HCT116 (cell line): ENCODE data around the gene SPATA19. TPM values are rescaled to one million over a fixed set of nuclear protein-coding genes. Genes with fewer than 3 reads are reported as not detected.

ENCODE experiments used
- ATAC-seq: fragments of 200-7000 bp; cut with Tn5 transposase; 2 replicates; pipeline ENCODE4 v1.9.1; 2020; ENCODE audit warnings: mild to moderate bottlenecking, moderate library complexity
- BruUV-seq: library from RNA; stranded (reverse); fragments of 400-500 nt; replicated peaks from 2 replicates; lab custom pipeline; 2021; lab: Mats Ljungman, UMichigan
- CTCF ChIA-PET: fragments of 300-600 bp; sonication (Branson Sonifier 250); formaldehyde crosslinking; loops from one replicate; lab custom pipeline; 2021; ENCODE audit warnings: antibody characterized with exemption; lab: Charles Lee
- POLR2A ChIA-PET: fragments of 300-600, 350-600 bp; sonication (Branson Sonifier 250); formaldehyde crosslinking; loops from one replicate; lab custom pipeline; 2021; ENCODE audit warnings: antibody characterized with exemption; lab: Charles Lee
- RAD21 ChIA-PET, 2 experiments: fragments of 300-600 bp; sonication (Branson Sonifier 250); formaldehyde crosslinking; loops; one replicate each; lab custom pipeline; 2023; ENCODE audit warnings: low total read pairs in 2 of 2; ENCODE audit not compliant: uncharacterized antibody in 2 of 2, unreplicated experiment in 2 of 2, low non-redundant PET in 1 of 2; lab: Charles Lee
- DNase-seq: peaks from one replicate; pipeline ENCODE4 v3.0.0-alpha.2; 2010; ENCODE audit warnings: low read depth, low spot score
- H2AFZ ChIP-seq: fragments of 200-600 bp; shearing (Covaris generic), sonication (generic); 2 replicates; pipeline ENCODE4 v1.6.1; 2017; ENCODE audit warnings: low read depth, mixed run types, mixed read lengths, antibody characterized with exemption, low read length; ENCODE audit not compliant: poor library complexity, severe bottlenecking
- H3K27ac ChIP-seq: 2 replicates; pipeline ENCODE4 v1.5.1; 2012; ENCODE audit warnings: low read depth, low read length
- H3K27me3 ChIP-seq: fragments of 200-600 bp; sonication (generic); 2 replicates; pipeline ENCODE4 v1.6.1; 2016; ENCODE audit warnings: mixed run types, low read length, mixed read lengths; ENCODE audit not compliant: insufficient read depth
- H3K36me3 ChIP-seq, 2 experiments: fragments of 200-500 bp in 1 of 2; fragments of 200-600 bp in 1 of 2; sonication (Bioruptor generic) in 1 of 2; sonication (generic) in 1 of 2; 2 replicates each; pipeline versions ENCODE4 v1.5.1 to v1.6.1; 2014 to 2016; ENCODE audit warnings: low read length in 2 of 2, inconsistent platforms in 1 of 2, mixed read lengths in 1 of 2, mixed run types in 1 of 2; ENCODE audit not compliant: insufficient read depth in 2 of 2, control insufficient read depth in 1 of 2
- H3K4me1 ChIP-seq, 2 experiments: fragments of 200-600 bp in 1 of 2; sonication (generic) in 1 of 2; 2 replicates each; pipeline versions ENCODE4 v1.5.1 to v1.6.1; 2012 to 2017; ENCODE audit warnings: low read length in 2 of 2, inconsistent platforms in 1 of 2, mild to moderate bottlenecking in 1 of 2, mixed read lengths in 1 of 2, mixed run types in 1 of 2, moderate library complexity in 1 of 2; ENCODE audit not compliant: insufficient read depth in 2 of 2, control insufficient read depth in 1 of 2
- H3K4me2 ChIP-seq: fragments of 200-600 bp; sonication (generic); 2 replicates; pipeline ENCODE4 v1.6.1; 2017; ENCODE audit warnings: mixed run types, low read length, mixed read lengths
- H3K4me3 ChIP-seq, 2 experiments: fragments of 200-600 bp in 1 of 2; sonication (generic) in 1 of 2; replicated peaks in 1 of 2; 2 replicates each; pipeline ENCODE4 v1.5.1; 2011 to 2016; ENCODE audit warnings: low read length in 2 of 2, control low read depth in 1 of 2, low read depth in 1 of 2, mild to moderate bottlenecking in 1 of 2, mixed read lengths in 1 of 2, mixed run types in 1 of 2
- H3K79me2 ChIP-seq: fragments of 200-600 bp; sonication (generic); 2 replicates; pipeline ENCODE4 v1.6.1; 2017; ENCODE audit warnings: mild to moderate bottlenecking, mixed run types, low read length, moderate library complexity, mixed read lengths; ENCODE audit not compliant: insufficient read depth
- H3K9ac ChIP-seq: fragments of 200-600 bp; sonication (generic); 2 replicates; pipeline ENCODE4 v1.6.1; 2016; ENCODE audit warnings: low read length, mixed read lengths
- H3K9me2 ChIP-seq: fragments of 200-600 bp; sonication (generic), shearing (Covaris generic); 2 replicates; pipeline ENCODE4 v1.6.1; 2017; ENCODE audit warnings: mixed run types, mild to moderate bottlenecking, moderate library complexity; ENCODE audit not compliant: insufficient read depth
- H3K9me3 ChIP-seq, 2 experiments: fragments of 200-500 bp in 1 of 2; fragments of 200-600 bp in 1 of 2; sonication (Bioruptor generic) in 1 of 2; sonication (generic) in 1 of 2; 2 replicates each; pipeline ENCODE4 v1.6.1; 2014 to 2017; ENCODE audit warnings: low read length in 2 of 2, mixed read lengths in 2 of 2, inconsistent platforms in 1 of 2, low read depth in 1 of 2, mild to moderate bottlenecking in 1 of 2, mixed run types in 1 of 2, moderate library complexity in 1 of 2; ENCODE audit not compliant: control insufficient read depth in 1 of 2, insufficient read depth in 1 of 2
- H4K20me1 ChIP-seq: fragments of 200-600 bp; sonication (generic), shearing (Covaris generic); 2 replicates; pipeline ENCODE4 v1.6.1; 2017; ENCODE audit warnings: mixed run types, mild to moderate bottlenecking, moderate library complexity; ENCODE audit not compliant: insufficient read depth
- CBX3 ChIP-seq: IDR thresholded peaks from 2 replicates; pipeline ENCODE4 v1.6.1; 2012; ENCODE audit warnings: low read depth
- EZH2phosphoT487 ChIP-seq: fragments of 200-600 bp; IDR thresholded peaks from 2 replicates; pipeline ENCODE4 v1.6.1; 2018; ENCODE audit warnings: antibody characterized with exemption, borderline replicate concordance
- FOSL1 ChIP-seq: IDR thresholded peaks from 2 replicates; pipeline ENCODE4 v1.6.1; 2012; ENCODE audit warnings: low read depth
- JUND ChIP-seq: IDR thresholded peaks from 2 replicates; pipeline ENCODE4 v1.6.1; 2012
- POLR2A ChIP-seq: IDR thresholded peaks from 2 replicates; pipeline ENCODE4 v1.7.0; 2011; ENCODE audit warnings: borderline replicate concordance; ENCODE audit not compliant: insufficient read depth, insufficient read length; ENCODE audit errors: extremely low read depth
- POLR2AphosphoS5 ChIP-seq: IDR thresholded peaks from 2 replicates; pipeline ENCODE4 v1.6.1; 2011; ENCODE audit warnings: mild to moderate bottlenecking, low read depth, low read length, moderate library complexity
- SIN3A ChIP-seq: IDR thresholded peaks from 2 replicates; pipeline ENCODE4 v1.6.1; 2012; ENCODE audit warnings: low read depth
- SP1 ChIP-seq: IDR thresholded peaks from 2 replicates; pipeline ENCODE4 v1.6.1; 2012; ENCODE audit warnings: low read depth
- SRF ChIP-seq: IDR thresholded peaks from 2 replicates; pipeline ENCODE4 v1.6.1; 2012; ENCODE audit warnings: low read depth
- TCF7L2 ChIP-seq: IDR thresholded peaks from 2 replicates; pipeline ENCODE4 v1.7.0; 2011; ENCODE audit warnings: borderline replicate concordance, inconsistent platforms; ENCODE audit not compliant: insufficient read depth, insufficient read length; ENCODE audit errors: extremely low read depth
- ZFX ChIP-seq: fragments of 450-650 bp; IDR thresholded peaks from 2 replicates; pipeline ENCODE4 v1.6.1; 2017
- ZNF274 ChIP-seq: fragments of 200-500 bp; sonication (Bioruptor generic); IDR thresholded peaks from 2 replicates; pipeline ENCODE4 v1.6.1; 2014; ENCODE audit warnings: mild to moderate bottlenecking, low read depth, low read length, inconsistent platforms
- intact Hi-C: fragments of 100-400 bp; cut with micrococcal nuclease; formaldehyde crosslinking; loops from 2 replicates; pipeline ENCODE4 v1.10.0; 2022
- total RNA-seq: library from RNA; stranded (reverse); gene quantifications from one replicate; pipeline ENCODE4 v1.2.1, GENCODE V29; 2021; ENCODE audit not compliant: unreplicated experiment
- TF ChIP-seq, protein P1 (sequence below): IDR thresholded peaks from 2 replicates; pipeline ENCODE4 v1.6.1; 2012; ENCODE audit warnings: low read depth
- TF ChIP-seq, protein P2 (sequence below): IDR thresholded peaks from 2 replicates; pipeline ENCODE4 v1.6.1; 2011; ENCODE audit warnings: mild to moderate bottlenecking, low read length, moderate library complexity; ENCODE audit not compliant: insufficient replicate concordance; ENCODE audit errors: extremely low read depth
- TF ChIP-seq, protein P3 (sequence below), 3 experiments: fragments of 200-600 bp in 1 of 3; sonication (generic) in 1 of 3; IDR thresholded peaks in 2 of 3; conservative IDR thresholded peaks in 1 of 3; 2 replicates each; pipeline ENCODE4 v1.5.1; 2012 to 2017; ENCODE audit warnings: low read depth in 2 of 3, low read length in 2 of 3, antibody characterized with exemption in 1 of 3, borderline replicate concordance in 1 of 3, control low read depth in 1 of 3, mild to moderate bottlenecking in 1 of 3, mixed read lengths in 1 of 3, mixed run types in 1 of 3, moderate library complexity in 1 of 3; ENCODE audit not compliant: insufficient read depth in 1 of 3

SPATA19 gene
- total RNA-seq, 1 experiment from 2014 or later: not detected

DNA sequence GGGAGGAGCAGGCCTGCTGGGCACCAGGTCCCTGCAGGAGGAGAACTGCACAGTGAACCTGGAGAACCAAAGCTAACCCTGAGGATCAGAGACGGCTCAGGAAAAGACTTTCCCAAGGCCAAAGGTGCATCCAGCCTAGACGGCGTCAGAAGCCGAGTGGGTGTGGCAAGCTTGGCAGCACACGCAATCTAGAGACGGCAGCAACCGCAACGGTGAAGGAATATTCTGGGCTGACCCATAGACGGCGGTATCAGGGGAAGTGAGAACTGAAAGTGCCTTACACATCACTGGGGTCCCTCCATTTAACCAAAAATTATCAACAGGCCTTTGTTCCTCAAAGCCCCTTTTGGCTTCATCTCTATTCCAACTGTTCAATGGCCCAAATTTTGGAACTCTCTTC, 26.2 kb downstream of the SPATA19 start:
- CTCF ChIA-PET: no interaction called here
- Histone ChIP-seq H3K27ac (no peak overlapping the region), H3K9me3 (no peaks in the 10 kb centered on the region), H3K9me2 (no peaks in the 10 kb centered on the region), H2AFZ (no peak overlapping the region), H3K4me2 (no peak overlapping the region), H3K4me3 (no peak overlapping the region), H4K20me1 (no peaks in the 10 kb centered on the region), H3K79me2 (no peaks in the 10 kb centered on the region), H3K9ac (no peak overlapping the region), H3K4me1 (no peaks in the 10 kb centered on the region), H3K27me3 (peaks cover 8% of the 10 kb centered on the region; the same call in 1 of the 2 replicates), H3K36me3 (no peaks in the 10 kb centered on the region)
- BruUV-seq: no TSS peak
- DNase-seq (no peak), ATAC-seq (no peak)
- intact Hi-C loops: no loop called here
- RAD21 ChIA-PET: no interaction called here
- POLR2A ChIA-PET: no interaction called here
- TF ChIP-seq EZH2phosphoT487 (no peak), TCF7L2 (no peak), SP1 (no peak)
- TF ChIP-seq, protein P1, sequence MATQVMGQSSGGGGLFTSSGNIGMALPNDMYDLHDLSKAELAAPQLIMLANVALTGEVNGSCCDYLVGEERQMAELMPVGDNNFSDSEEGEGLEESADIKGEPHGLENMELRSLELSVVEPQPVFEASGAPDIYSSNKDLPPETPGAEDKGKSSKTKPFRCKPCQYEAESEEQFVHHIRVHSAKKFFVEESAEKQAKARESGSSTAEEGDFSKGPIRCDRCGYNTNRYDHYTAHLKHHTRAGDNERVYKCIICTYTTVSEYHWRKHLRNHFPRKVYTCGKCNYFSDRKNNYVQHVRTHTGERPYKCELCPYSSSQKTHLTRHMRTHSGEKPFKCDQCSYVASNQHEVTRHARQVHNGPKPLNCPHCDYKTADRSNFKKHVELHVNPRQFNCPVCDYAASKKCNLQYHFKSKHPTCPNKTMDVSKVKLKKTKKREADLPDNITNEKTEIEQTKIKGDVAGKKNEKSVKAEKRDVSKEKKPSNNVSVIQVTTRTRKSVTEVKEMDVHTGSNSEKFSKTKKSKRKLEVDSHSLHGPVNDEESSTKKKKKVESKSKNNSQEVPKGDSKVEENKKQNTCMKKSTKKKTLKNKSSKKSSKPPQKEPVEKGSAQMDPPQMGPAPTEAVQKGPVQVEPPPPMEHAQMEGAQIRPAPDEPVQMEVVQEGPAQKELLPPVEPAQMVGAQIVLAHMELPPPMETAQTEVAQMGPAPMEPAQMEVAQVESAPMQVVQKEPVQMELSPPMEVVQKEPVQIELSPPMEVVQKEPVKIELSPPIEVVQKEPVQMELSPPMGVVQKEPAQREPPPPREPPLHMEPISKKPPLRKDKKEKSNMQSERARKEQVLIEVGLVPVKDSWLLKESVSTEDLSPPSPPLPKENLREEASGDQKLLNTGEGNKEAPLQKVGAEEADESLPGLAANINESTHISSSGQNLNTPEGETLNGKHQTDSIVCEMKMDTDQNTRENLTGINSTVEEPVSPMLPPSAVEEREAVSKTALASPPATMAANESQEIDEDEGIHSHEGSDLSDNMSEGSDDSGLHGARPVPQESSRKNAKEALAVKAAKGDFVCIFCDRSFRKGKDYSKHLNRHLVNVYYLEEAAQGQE: no peak

DNA sequence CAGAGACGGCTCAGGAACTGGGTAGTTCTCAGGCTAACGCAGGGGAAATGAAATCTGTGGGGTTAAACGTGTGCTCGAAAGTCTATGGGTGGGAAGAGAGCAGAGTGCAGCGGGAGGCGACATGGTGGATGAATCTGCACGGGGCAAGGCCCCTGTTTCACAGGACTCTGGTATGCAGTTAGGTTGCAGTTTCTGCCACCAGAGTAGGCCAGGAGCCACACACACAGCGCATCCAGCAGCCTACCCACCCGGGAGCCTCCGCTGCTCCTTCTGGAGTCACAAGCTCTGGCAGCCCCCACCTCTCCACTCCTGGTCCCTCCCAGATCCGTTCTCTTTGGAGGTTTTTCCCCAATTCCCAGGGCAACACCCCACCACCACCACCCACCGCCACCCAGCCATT, 27.0 kb downstream of the SPATA19 start:
- TF ChIP-seq ZNF274: no peak
- no peak for TF ChIP-seq EZH2phosphoT487
- no peak for TF ChIP-seq ZFX
- no peak for TF ChIP-seq SIN3A
- TF ChIP-seq FOSL1: no peak
- TF ChIP-seq SRF: no peak
- TF ChIP-seq, protein P2, sequence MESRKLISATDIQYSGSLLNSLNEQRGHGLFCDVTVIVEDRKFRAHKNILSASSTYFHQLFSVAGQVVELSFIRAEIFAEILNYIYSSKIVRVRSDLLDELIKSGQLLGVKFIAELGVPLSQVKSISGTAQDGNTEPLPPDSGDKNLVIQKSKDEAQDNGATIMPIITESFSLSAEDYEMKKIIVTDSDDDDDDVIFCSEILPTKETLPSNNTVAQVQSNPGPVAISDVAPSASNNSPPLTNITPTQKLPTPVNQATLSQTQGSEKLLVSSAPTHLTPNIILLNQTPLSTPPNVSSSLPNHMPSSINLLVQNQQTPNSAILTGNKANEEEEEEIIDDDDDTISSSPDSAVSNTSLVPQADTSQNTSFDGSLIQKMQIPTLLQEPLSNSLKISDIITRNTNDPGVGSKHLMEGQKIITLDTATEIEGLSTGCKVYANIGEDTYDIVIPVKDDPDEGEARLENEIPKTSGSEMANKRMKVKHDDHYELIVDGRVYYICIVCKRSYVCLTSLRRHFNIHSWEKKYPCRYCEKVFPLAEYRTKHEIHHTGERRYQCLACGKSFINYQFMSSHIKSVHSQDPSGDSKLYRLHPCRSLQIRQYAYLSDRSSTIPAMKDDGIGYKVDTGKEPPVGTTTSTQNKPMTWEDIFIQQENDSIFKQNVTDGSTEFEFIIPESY: no peak
- TF ChIP-seq, protein P3, sequence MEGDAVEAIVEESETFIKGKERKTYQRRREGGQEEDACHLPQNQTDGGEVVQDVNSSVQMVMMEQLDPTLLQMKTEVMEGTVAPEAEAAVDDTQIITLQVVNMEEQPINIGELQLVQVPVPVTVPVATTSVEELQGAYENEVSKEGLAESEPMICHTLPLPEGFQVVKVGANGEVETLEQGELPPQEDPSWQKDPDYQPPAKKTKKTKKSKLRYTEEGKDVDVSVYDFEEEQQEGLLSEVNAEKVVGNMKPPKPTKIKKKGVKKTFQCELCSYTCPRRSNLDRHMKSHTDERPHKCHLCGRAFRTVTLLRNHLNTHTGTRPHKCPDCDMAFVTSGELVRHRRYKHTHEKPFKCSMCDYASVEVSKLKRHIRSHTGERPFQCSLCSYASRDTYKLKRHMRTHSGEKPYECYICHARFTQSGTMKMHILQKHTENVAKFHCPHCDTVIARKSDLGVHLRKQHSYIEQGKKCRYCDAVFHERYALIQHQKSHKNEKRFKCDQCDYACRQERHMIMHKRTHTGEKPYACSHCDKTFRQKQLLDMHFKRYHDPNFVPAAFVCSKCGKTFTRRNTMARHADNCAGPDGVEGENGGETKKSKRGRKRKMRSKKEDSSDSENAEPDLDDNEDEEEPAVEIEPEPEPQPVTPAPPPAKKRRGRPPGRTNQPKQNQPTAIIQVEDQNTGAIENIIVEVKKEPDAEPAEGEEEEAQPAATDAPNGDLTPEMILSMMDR (IDR thresholded peaks at IDR 0.05 in 2 of 3, conservative IDR thresholded peaks at IDR 0.05 in 1 of 3; ENCODE audit: borderline replicate concordance in 1 of 3, insufficient read depth in 1 of 3, low read depth in 2 of 3, low read length in 2 of 3): no peak
- no peak for TF ChIP-seq POLR2AphosphoS5
- TF ChIP-seq POLR2A: no peak
- TF ChIP-seq JUND: no peak
- TF ChIP-seq CBX3: no peak
- no peaks in the 10 kb centered on the region for H4K20me1 ChIP-seq
- H3K9me2 ChIP-seq: no peaks in the 10 kb centered on the region
- H3K36me3 ChIP-seq: no peaks in the 10 kb centered on the region
- no peak overlapping the region for H2AFZ ChIP-seq
- no TSS peak for BruUV-seq
- DNase-seq: no peak
- no peaks in the 10 kb centered on the region for H3K9me3 ChIP-seq
- ChIA-PET POLR2A (no interaction called here), CTCF (no interaction called here), RAD21 (no interaction called here)
- no peak overlapping the region for H3K27ac ChIP-seq
- H3K27me3 ChIP-seq: peaks cover 8% of the 10 kb centered on the region; the same call in 1 of the 2 replicates
- H3K9ac ChIP-seq: no peak overlapping the region
- no peaks in the 10 kb centered on the region for H3K79me2 ChIP-seq
- no peak for ATAC-seq
- intact Hi-C loops: no loop called here
- no peaks in the 10 kb centered on the region for H3K4me1 ChIP-seq
- no peak overlapping the region for H3K4me2 ChIP-seq
- no peak overlapping the region for H3K4me3 ChIP-seq
